Activated T-helper 2 cell treated with anti-CD3 and anti-CD28 coated beads, Interferon-gamma antibody, Interleukin-2, Interleukin-4, amounts not matched to agents 10 μg/mL and 5 μg/mL and 100 μg/mL, durations not matched to agents 14 hours and 24 hours and 36 hours (primary cell): ENCODE data around the gene VIPR2. TPM values are rescaled to one million over a fixed set of nuclear protein-coding genes. Genes with fewer than 3 reads are reported as not detected.

Experiments used
- DNase-seq: peaks from one replicate; pipeline ENCODE4 v3.0.0; 2021; ENCODE audit warnings: low spot score
- H3K27ac Mint-ChIP-seq: one replicate; pipeline ENCODE4 v1.8.0; 2021; ENCODE audit warnings: mixed read lengths
- H3K27me3 Mint-ChIP-seq: one replicate; pipeline ENCODE4 v1.8.0; 2021; ENCODE audit warnings: low read depth, mixed read lengths
- H3K36me3 Mint-ChIP-seq: one replicate; pipeline ENCODE4 v1.8.0; 2021; ENCODE audit warnings: low read depth, mixed read lengths
- H3K4me1 Mint-ChIP-seq: one replicate; pipeline ENCODE4 v1.8.0; 2021; ENCODE audit warnings: low read depth, mixed read lengths
- H3K4me3 Mint-ChIP-seq: one replicate; pipeline ENCODE4 v1.8.0; 2021; ENCODE audit warnings: low read depth, mild to moderate bottlenecking, moderate library complexity, mixed read lengths
- H3K9me3 Mint-ChIP-seq: one replicate; pipeline ENCODE4 v1.8.0; 2021; ENCODE audit warnings: mixed read lengths
- intact Hi-C: fragments of 100-400 bp; cut with micrococcal nuclease; formaldehyde crosslinking; loops from one replicate; pipeline ENCODE4 v1.15.1; 2023
- total RNA-seq: library from RNA; stranded (reverse); gene quantifications from 2 replicates; pipeline ENCODE4 v1.2.3, GENCODE V29; 2022

Gene VIPR2
- total RNA-seq, 1 donor from 2014 or later: 4.2 TPM

DNA sequence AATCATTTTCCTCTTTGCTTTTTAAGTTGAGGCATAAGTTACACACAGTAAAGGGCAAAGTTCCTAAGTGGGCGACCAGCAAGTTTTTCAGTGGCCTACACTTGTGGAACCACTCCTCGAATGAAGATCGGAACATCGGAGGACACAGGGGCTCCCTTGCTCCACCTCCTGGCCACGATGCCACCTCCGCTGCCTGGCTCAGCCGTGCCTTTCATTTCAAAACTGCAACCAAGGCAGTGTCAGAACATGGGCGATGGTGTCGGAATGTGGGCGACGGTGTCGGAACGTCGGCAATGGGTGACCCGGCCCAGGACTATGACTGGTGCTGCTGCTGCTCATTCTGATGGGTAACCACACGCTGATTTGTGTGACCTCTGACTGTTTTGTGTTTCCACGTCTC is 9.6 kb upstream of the VIPR2 start:
- Mint-ChIP-seq H3K27ac (no peak overlapping the region), H3K4me1 (no peaks in the 10 kb centered on the region), H3K27me3 (peaks cover 7% of the 10 kb centered on the region), H3K4me3 (no peak overlapping the region), H3K9me3 (no peaks in the 10 kb centered on the region), H3K36me3 (no peaks in the 10 kb centered on the region)
- intact Hi-C loops: no loop called here
- no peak for DNase-seq

- H3K27me3 Mint-ChIP-seq: peaks cover 2% of the 10 kb centered on the region
- no peak for DNase-seq
- no peak overlapping the region for H3K27ac Mint-ChIP-seq
- H3K36me3 Mint-ChIP-seq: no peaks in the 10 kb centered on the region
- H3K9me3 Mint-ChIP-seq: no peaks in the 10 kb centered on the region
- intact Hi-C loops: no loop called here
- no peak overlapping the region for H3K4me3 Mint-ChIP-seq
- H3K4me1 Mint-ChIP-seq: no peaks in the 10 kb centered on the region
These were observed 8.8 kb upstream of the VIPR2 start for GRCh38 chr7:159153511-159153910.

DNA sequence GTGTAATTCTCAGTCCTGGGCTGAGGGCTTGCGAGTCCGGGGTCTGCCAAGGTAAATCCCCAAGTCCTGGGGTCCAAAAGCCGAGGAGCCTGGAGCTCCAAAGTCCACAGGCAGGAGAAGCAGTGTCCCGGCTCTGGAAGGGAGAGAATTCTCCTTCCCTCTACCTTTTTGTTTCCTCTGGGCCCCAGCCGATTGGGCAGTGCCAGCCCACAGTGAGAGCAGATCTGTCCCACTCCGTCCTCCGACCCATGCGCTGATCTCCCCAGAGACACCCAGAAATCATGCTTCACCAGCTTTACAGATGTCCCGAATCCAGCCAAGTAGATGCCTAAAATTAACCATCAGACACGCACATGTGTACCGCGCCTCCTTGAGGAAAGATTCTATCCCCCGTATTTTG is 8.1 kb upstream of the VIPR2 start:
- Mint-ChIP-seq H3K4me3 (no peak overlapping the region), H3K27me3 (peaks cover 5% of the 10 kb centered on the region), H3K4me1 (no peaks in the 10 kb centered on the region), H3K27ac (no peak overlapping the region), H3K36me3 (no peaks in the 10 kb centered on the region), H3K9me3 (no peaks in the 10 kb centered on the region)
- intact Hi-C loops: no loop called here
- no peak for DNase-seq

DNA sequence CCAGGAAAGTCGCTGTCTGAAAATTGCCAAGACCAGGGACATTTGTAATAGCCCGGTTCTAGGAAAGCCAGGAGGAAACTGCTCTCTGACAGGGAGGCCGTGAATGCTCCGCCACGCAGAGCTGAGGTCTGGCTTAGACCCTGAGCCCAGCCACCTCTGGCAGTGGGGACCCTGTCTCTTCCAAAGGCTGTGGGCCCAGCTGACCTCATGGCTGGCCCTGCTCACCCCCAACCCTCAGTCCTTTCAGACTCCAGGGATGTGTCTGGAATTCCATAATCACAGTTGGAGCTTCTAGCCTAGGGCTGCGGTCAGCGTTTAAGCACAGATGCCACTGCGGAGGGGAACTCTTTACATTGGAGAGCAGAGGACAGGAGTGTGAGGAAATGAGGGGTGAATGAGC is 6.6 kb upstream of the VIPR2 start:
- Mint-ChIP-seq H3K36me3 (no peaks in the 10 kb centered on the region), H3K27me3 (peaks cover 7% of the 10 kb centered on the region), H3K27ac (no peak overlapping the region), H3K9me3 (no peaks in the 10 kb centered on the region), H3K4me1 (no peaks in the 10 kb centered on the region), H3K4me3 (no peak overlapping the region)
- no peak for DNase-seq
- intact Hi-C loops: no loop called here

GRCh38 chr7:159149488-159149887 is 4.8 kb upstream of the VIPR2 start:
- DNase-seq: no peak
- Mint-ChIP-seq H3K4me3 (no peak overlapping the region), H3K4me1 (no peaks in the 10 kb centered on the region), H3K9me3 (no peaks in the 10 kb centered on the region), H3K27me3 (peaks cover 11% of the 10 kb centered on the region), H3K36me3 (no peaks in the 10 kb centered on the region), H3K27ac (no peak overlapping the region)
- intact Hi-C loops: no loop called here

DNA sequence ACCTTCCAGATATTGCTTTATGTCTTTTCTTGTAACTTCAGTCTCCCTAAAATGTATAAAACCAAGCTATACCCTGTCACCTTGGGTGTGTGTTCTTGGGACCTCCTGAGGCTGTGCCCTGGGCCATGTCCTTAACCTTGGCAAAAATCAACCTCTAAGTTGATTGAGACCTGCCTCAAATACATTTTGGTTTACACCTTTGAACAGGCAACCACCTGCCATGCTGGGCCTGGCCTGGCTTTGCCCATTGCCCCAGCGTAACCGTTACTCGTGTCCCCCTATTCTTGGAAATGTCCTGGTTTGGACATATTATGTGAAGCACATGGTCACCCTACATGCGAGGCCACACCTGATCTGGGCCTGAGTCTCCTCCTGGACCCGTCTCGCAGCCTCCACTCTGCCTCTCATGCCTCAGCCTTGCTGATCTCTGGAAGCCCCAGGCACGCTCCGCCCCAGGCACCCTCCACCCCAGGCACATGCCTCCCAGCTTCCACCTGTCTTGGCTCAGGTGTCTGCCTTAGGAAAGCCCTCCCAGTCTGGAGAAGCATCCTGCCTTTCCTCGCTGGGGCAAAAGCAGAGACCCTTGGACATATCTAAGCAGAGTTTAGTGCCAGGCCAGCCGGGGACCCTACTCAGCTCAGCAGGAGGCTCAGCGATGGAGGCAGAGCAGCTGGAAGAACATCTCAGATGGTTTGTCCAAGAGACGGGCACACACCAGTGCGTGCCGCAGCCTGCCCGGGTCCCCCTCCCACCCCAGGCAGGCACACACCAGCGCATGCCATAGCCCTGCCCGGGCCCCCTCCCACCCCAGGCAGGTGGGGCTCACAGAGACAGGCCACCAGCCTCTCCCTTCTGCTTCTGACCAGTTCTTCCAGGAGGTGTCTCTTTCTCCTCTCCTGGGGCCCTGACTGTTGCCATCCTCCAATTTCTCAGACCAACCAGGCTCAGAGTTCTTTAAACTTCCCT is 4.0 kb upstream of the VIPR2 start:
- Mint-ChIP-seq H3K36me3 (no peaks in the 10 kb centered on the region), H3K4me3 (no peak overlapping the region), H3K4me1 (peaks cover 4% of the 10 kb centered on the region), H3K9me3 (no peaks in the 10 kb centered on the region), H3K27me3 (peaks cover 16% of the 10 kb centered on the region), H3K27ac (no peak overlapping the region)
- intact Hi-C loops: no loop called here
- no peak for DNase-seq

GRCh38 chr7:159147687-159148086 is 3.0 kb upstream of the VIPR2 start:
- peaks cover 25% of the 10 kb centered on the region for H3K27me3 Mint-ChIP-seq

GRCh38 chr7:159147246-159147645 is 2.6 kb upstream of the VIPR2 start:
- H3K36me3 Mint-ChIP-seq: no peaks in the 10 kb centered on the region
- no peaks in the 10 kb centered on the region for H3K9me3 Mint-ChIP-seq
- no peak for DNase-seq
- intact Hi-C loops: no loop called here
- no peak overlapping the region for H3K4me3 Mint-ChIP-seq
- H3K27ac Mint-ChIP-seq: no peak overlapping the region
- H3K4me1 Mint-ChIP-seq: peaks cover 10% of the 10 kb centered on the region
- peaks cover 26% of the 10 kb centered on the region for H3K27me3 Mint-ChIP-seq

More at GRCh38 chr7:159147687-159148086, 3.0 kb upstream of the VIPR2 start:
- intact Hi-C loops: no loop called here
- no peak for DNase-seq
- no peaks in the 10 kb centered on the region for H3K36me3 Mint-ChIP-seq
- no peaks in the 10 kb centered on the region for H3K9me3 Mint-ChIP-seq
- peaks cover 10% of the 10 kb centered on the region for H3K4me1 Mint-ChIP-seq
- H3K27ac Mint-ChIP-seq: no peak overlapping the region
- H3K4me3 Mint-ChIP-seq: no peak overlapping the region

- peaks cover 30% of the 10 kb centered on the region for H3K27me3 Mint-ChIP-seq
- peaks cover 10% of the 10 kb centered on the region for H3K4me1 Mint-ChIP-seq
- no peaks in the 10 kb centered on the region for H3K9me3 Mint-ChIP-seq
- H3K4me3 Mint-ChIP-seq: no peak overlapping the region
- no peak for DNase-seq
- intact Hi-C loops: no loop called here
- peaks cover 4% of the 10 kb centered on the region for H3K36me3 Mint-ChIP-seq
- H3K27ac Mint-ChIP-seq: no peak overlapping the region
These were observed 1.6 kb upstream of the VIPR2 start for GRCh38 chr7:159146084-159146858.

DNA sequence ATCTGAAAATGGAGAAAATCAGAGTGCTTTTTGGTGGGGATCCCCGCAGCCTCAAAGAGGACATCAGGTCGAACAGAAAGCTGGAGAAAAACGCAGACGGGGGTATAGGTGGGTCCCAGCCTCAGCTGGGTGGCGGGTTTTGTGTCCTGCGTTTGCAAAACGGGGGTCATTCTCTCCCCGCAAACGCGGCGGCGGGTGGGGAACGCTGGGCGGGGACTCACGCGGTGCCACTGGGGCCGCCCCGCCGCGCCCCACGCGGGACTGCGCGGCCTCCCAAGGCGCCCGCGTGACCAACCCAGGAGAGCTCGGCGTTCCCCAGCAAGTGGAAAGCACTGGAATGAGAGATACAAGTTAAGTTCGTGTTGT is 806 bp upstream of the VIPR2 start:
- H3K27me3 Mint-ChIP-seq: peaks cover 33% of the 10 kb centered on the region
- H3K4me1 Mint-ChIP-seq: peaks cover 10% of the 10 kb centered on the region
- H3K9me3 Mint-ChIP-seq: no peaks in the 10 kb centered on the region
- DNase-seq: no peak
- peaks cover 8% of the 10 kb centered on the region for H3K36me3 Mint-ChIP-seq
- intact Hi-C loops: no loop called here
- no peak overlapping the region for H3K27ac Mint-ChIP-seq
- peak overlapping the region; percentile 73 for H3K4me3 Mint-ChIP-seq

DNA sequence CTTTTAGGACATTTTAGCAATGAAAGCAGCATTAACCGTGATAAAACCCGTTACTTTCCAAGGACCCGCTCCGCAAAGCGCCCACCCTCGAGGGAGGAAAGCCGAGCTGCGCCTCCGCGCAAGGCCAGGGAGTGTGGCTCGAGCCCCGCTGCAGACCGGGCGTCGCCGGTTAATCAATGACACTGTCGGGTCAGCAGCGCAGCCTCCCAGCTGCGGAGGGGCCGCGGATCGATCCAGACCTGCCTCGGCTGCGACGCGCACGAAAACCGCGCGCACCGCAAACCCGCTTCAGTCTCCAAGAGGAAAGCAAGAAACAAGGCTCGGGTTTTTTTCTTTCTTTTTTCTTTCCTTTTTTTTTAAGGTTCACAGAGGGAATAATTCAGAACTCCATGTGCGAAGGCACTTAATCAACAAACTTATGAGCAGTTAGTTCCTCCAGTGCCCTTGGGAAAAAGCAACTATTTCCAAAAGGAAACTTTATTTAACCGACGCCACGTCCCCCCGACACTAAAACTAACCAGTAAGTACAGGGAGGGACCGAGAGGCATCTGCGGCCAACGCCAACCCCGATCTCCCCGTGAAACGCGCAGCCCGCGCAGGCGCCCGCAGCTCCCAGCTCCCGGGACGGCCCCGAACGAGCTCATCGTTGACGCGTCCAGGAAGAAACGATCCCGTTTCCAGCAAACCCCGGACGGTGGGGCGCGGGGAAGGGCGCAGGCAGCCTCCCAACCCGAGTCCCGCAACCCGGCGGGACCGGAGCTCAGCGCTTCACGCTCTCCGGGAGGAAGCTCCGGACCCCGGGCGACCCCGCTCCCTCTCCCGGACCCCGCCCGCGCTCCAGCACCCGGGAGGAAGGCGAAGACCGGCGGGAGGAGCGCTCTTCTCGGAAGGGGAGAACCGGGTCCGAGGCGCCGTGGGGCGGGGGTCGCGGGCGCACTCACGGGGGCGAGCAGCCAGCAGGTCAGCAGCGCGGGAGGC is 598 bp downstream of the VIPR2 start:
- peak; percentile 19 for DNase-seq
- H3K4me3 Mint-ChIP-seq: peak overlapping the region; percentile 75
- peaks cover 10% of the 10 kb centered on the region for H3K4me1 Mint-ChIP-seq
- H3K9me3 Mint-ChIP-seq: no peaks in the 10 kb centered on the region
- intact Hi-C loops: loop anchor here (5.0 kb wide), 2 partner anchors 53 to 92 kb away; no protein-coding TSS in a partner anchor
- peaks cover 14% of the 10 kb centered on the region for H3K36me3 Mint-ChIP-seq
- no peak overlapping the region for H3K27ac Mint-ChIP-seq
- peaks cover 31% of the 10 kb centered on the region for H3K27me3 Mint-ChIP-seq

DNA sequence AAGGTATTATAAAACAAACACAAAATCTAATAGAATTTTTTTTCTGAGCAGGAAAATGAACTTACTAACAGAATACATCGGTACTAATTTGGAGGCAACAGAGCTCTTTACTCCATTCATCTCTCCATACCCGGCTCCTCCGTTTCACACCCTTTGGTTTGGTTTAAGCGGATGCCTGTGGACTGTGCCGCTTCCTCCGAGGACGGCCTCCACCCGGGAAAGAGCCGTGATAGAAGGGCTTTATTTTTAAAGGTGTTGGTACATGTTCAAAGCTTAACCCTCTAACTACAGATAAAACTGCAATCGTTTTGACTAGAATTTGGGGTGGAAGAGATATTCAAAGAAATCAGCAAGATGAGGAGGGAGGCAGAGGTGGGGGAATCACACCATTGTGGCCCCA is 1.9 kb downstream of the VIPR2 start:
- Mint-ChIP-seq H3K4me1 (peaks cover 10% of the 10 kb centered on the region), H3K4me3 (peak overlapping the region; percentile 35), H3K27ac (no peak overlapping the region), H3K9me3 (no peaks in the 10 kb centered on the region), H3K27me3 (peaks cover 32% of the 10 kb centered on the region), H3K36me3 (peaks cover 21% of the 10 kb centered on the region)
- intact Hi-C loops: loop anchor here (5.0 kb wide), 2 partner anchors 55 to 90 kb away; no protein-coding TSS in a partner anchor
- no peak for DNase-seq
